Nucleus accumbens (tissue), 56 donors: ENCODE results near the gene CIC.
A peak's percentile ranks its signal among the peaks of the same experiment; 100 is the strongest.

ENCODE experiments used
- DNase-seq, 56 donors: peaks; one replicate each; lab custom pipeline; 2025; lab: John Stamatoyannopoulos, UW

The CIC gene

GRCh38 chr19:42301646-42302203 is 32.7 kb downstream of the CIC start, which contains the start of gene PRR19:
PRR19 (plus strand) TSS chr19:42302132; CDS start chr19:42309585, 7,453 bp downstream.
- peak in 17 of 56 donors; percentile 34 to 78 (median 65) for DNase-seq

GRCh38 chr19:42303101-42303464 is 34.0 kb downstream of the CIC start:
- DNase-seq: no peak

- no peak for DNase-seq
These were observed 34.8 kb downstream of the CIC start for GRCh38 chr19:42303876-42304275.

- DNase-seq: no peak
These were observed 37.6 kb downstream of the CIC start for GRCh38 chr19:42306646-42307045.

GRCh38 chr19:42309686-42310085 is 40.6 kb downstream of the CIC start:
- DNase-seq: no peak

DNA sequence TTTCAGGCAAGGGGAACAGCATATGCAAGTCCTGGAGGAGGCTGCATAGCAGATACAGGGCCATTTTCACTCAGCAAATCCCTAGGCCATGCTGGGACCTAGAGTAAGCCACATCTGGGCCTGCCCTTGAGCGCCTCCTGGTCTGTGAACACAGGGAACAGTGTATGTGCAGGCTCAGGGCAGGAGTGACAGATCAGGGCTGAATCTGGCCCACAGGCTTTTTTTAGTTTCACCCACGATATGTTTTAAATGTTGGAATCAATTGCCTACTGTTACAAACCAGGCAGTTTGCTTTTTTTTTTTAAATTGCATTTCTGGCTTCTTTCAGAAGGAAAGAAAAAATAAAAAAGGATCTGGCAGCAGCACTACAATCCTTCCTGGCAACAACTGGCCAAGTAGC is 42.6 kb downstream of the CIC start:
- DNase-seq: peak in 6 of 56 donors; percentile 7 to 32 (median 12)

DNA sequence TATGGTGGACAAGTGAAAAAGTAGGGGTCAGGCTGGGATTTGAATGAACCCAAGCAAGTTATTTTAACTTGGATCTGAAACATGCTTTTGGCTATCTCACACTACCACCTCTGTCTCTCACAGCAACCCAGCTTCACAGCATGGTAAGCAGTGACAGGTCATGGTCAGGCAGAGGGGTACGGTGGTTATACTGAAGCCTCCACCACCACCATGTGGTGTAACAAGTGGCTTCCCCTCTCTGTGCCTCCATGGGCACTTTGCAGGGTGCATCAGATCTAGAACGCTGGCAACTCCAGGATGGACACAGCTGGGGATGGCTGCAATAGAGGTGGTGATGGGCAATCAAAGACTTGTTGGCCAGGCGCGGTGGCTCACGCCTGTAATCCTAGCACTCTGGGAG is 43.3 kb downstream of the CIC start:
- no peak for DNase-seq

- DNase-seq: peak in 35 of 56 donors; percentile 4 to 68 (median 33)
These were observed 44.2 kb downstream of the CIC start, which contains the start of gene TMEM145 for GRCh38 chr19:42313096-42313839. TMEM145 (plus strand) TSS chr19:42313309; CDS start chr19:42313377, 68 bp downstream.

DNA sequence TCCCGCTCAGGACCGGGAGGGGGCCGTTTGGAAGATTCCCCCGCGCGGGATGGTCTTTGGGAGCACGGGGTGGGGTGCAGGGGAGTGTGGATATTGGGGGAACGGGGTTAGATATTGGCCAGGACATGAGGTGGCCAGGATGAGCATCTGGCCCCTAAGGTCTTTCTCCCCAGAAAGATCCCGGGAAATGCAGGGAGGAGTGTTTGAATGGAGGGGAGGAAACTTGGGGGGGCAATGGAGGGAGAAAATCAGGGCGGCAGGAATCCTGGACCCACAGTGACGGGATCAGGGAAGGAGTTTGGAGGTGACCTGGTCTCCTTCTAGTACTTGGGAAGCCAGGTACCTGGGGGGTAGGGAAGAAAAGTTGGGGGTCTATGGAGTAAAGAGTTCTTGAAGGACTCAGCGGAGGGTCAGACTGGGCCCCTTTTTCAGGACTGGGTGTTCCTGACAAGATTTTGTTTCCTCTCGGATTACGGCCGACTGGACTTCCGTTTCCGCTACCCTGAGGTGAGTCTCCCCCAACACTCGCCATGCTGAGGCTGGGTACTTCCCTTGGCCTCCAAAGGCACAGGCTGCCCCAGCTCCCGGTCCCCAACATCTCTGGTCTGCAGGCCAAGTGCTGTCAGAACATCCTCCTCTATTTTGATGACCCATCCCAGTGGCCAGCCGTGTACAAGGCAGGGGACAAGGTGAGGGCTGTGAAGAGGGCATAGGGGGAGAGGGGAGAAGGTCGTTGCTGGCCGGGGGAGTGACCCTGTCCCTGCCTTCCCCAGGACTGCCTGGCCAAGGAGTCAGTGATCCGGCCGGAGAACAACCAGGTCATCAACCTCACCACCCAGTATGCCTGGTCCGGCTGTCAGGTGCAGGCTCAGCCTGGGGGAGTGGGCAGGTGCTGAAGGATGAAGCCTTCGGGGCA is 45.0 kb downstream of the CIC start:
- DNase-seq: no peak

GRCh38 chr19:42315024-42315423 is 46.0 kb downstream of the CIC start:
- DNase-seq: no peak

- peak in 4 of 56 donors; percentile 6 to 19 (median 14) for DNase-seq
These were observed 47.5 kb downstream of the CIC start for GRCh38 chr19:42316223-42317211.

GRCh38 chr19:42317535-42317934 is 48.5 kb downstream of the CIC start:
- no peak for DNase-seq

GRCh38 chr19:42322305-42322704 is 53.3 kb downstream of the CIC start:
- peak in 9 of 56 donors; percentile 6 to 33 (median 15) for DNase-seq

- DNase-seq: no peak
These were observed 54.4 kb downstream of the CIC start for GRCh38 chr19:42323473-42323851.

- peak in 5 of 56 donors; percentile 1 to 23 (median 12) for DNase-seq
These were observed 55.0 kb downstream of the CIC start for GRCh38 chr19:42323852-42324654.

- DNase-seq: peak in 1 of 56 donors; percentile 37
These were observed 55.7 kb downstream of the CIC start for GRCh38 chr19:42324655-42325307.

GRCh38 chr19:42325308-42325895 is 56.4 kb downstream of the CIC start, which contains the start of gene MEGF8:
MEGF8 (plus strand) TSS chr19:42325635; CDS start chr19:42326244, 609 bp downstream.
- DNase-seq: peak; percentile 75 to 99 (median 97)
